ENCODE results near the gene PARL. TPM values are rescaled to one million over a fixed set of nuclear protein-coding genes. Genes with fewer than 3 reads are reported as not detected.

Gene PARL
- polyA plus RNA-seq, 2 of the 4 experiments (the other 2 are of a cell fraction): 45.9 to 71.6 TPM

- peaks cover 20% of the 10 kb centered on the region for H3K4me1 ChIP-seq
- ATAC-seq (no peak), FAIRE-seq (no peak), DNase-seq (ENCODE audit: low read depth in 1 of 2, low spot score in 1 of 2) (no peak)
- H3K4me2 ChIP-seq: no peak overlapping the region
- H3K9me3 ChIP-seq: no peaks in the 10 kb centered on the region
- H3K4me3 ChIP-seq: no peak overlapping the region
- CTCF ChIA-PET: interaction anchor here (0.8 kb wide), 1 partner anchor 42 kb away, joined by 4 read pairs; the partner anchor contains the start of gene PARL
- WGBS (ENCODE audit: missing lambda C conversion rate): 95% methylated on average over 3 of the region's 3 CpGs
- no peak overlapping the region for H3K27ac ChIP-seq
- TF ChIP-seq HDAC2 (IDR thresholded peaks at IDR 0.05): no peak
- TF ChIP-seq HMGXB4 (CRISPR knock-in tag; IDR thresholded peaks at IDR 0.05; ENCODE audit: borderline replicate concordance): no peak
- TF ChIP-seq NPAS2 (CRISPR knock-in tag; IDR thresholded peaks at IDR 0.05; ENCODE audit: borderline replicate concordance): no peak
- no peak for TF ChIP-seq FOSB (CRISPR knock-in tag; IDR thresholded peaks at IDR 0.05)
- TF ChIP-seq POLR2AphosphoS2 (conservative IDR thresholded peaks at IDR 0.05; ENCODE audit: low read length): no peak
- no peak for TF ChIP-seq ELK1 (IDR thresholded peaks at IDR 0.05; ENCODE audit: low read depth, low read length)
- TF ChIP-seq HES2 (IDR thresholded peaks at IDR 0.05): no peak
- TF ChIP-seq RARB (CRISPR knock-in tag; IDR thresholded peaks at IDR 0.05): no peak
- TF ChIP-seq USF2 (IDR thresholded peaks at IDR 0.05): no peak
- no peak for TF ChIP-seq HEYL (CRISPR knock-in tag; IDR thresholded peaks at IDR 0.05)
- TF ChIP-seq KDM5A (IDR thresholded peaks at IDR 0.05): no peak
- TF ChIP-seq FOXS1 (CRISPR knock-in tag; IDR thresholded peaks at IDR 0.05): no peak
- no peak for TF ChIP-seq RCOR1 (IDR thresholded peaks at IDR 0.05; ENCODE audit: low read depth, low read length)
- no peak for TF ChIP-seq TFCP2L1 (CRISPR knock-in tag; IDR thresholded peaks at IDR 0.05)
- TF ChIP-seq HOXA7 (CRISPR knock-in tag; IDR thresholded peaks at IDR 0.05): no peak
- no peak for TF ChIP-seq CHD4 (IDR thresholded peaks at IDR 0.05; ENCODE audit: borderline replicate concordance)
- POLR2A ChIA-PET: no interaction called here
Measured at GRCh38 chr3:183927059-183927458, 42.4 kb upstream of the PARL start.

- CTCF ChIA-PET: interaction anchor here (1.0 kb wide), 1 partner anchor 21 kb away, joined by 3 read pairs; no protein-coding TSS in a partner anchor
- TF ChIP-seq ZSCAN20 (CRISPR knock-in tag; IDR thresholded peaks at IDR 0.05) (no peak), EHF (CRISPR knock-in tag; IDR thresholded peaks at IDR 0.05) (no peak), ZFP36 (IDR thresholded peaks at IDR 0.05; ENCODE audit: borderline replicate concordance, partially characterized antibody) (no peak), MAZ (IDR thresholded peaks at IDR 0.05; ENCODE audit: borderline replicate concordance, low read depth, low read length) (no peak), NFE2L2 (conservative IDR thresholded peaks at IDR 0.05; ENCODE audit: low read length) (no peak), FOSL2 (IDR thresholded peaks at IDR 0.05) (0 out of 2 replicates have a peak, but pooled peaks have one; percentile 37), FOSL2 (CRISPR knock-in tag; IDR thresholded peaks at IDR 0.05) (peak; percentile 78), MYC (IDR thresholded peaks at IDR 0.05; ENCODE audit: borderline replicate concordance, low read length) (no peak), JUN (IDR thresholded peaks at IDR 0.05) (no peak), ZNF302 (CRISPR knock-in tag; IDR thresholded peaks at IDR 0.05) (no peak), CBX8 (IDR thresholded peaks at IDR 0.05) (no peak), EP300 (IDR thresholded peaks at IDR 0.05) (no peak), REST (IDR thresholded peaks at IDR 0.05) (no peak), NR3C1 (IDR thresholded peaks at IDR 0.05) (no peak), EHMT2 (IDR thresholded peaks at IDR 0.05; ENCODE audit: low read depth) (no peak), BCL3 (IDR thresholded peaks at IDR 0.05) (no peak)
Measured at GRCh38 chr3:183924956-183925355, 40.3 kb upstream of the PARL start.

More at GRCh38 chr3:183924956-183925355, 40.3 kb upstream of the PARL start:
- Histone ChIP-seq H3K4me1 (peaks cover 20% of the 10 kb centered on the region), H3K4me3 (no peak overlapping the region), H3K4me2 (peak overlapping the region; percentile 59), H3K9me3 (no peaks in the 10 kb centered on the region), H3K27ac (peak overlapping the region; percentile 68 to 73; a peak in 5 of 6 replicates)
- POLR2A ChIA-PET: no interaction called here
- DNase-seq (ENCODE audit: low read depth in 1 of 2, low spot score in 1 of 2): peak; percentile 15 to 59
- FAIRE-seq: no peak
- 14% methylated on average over 7 of the region's 7 CpGs for WGBS (ENCODE audit: missing lambda C conversion rate)
- ATAC-seq: peak; percentile 97 to 98

Measured in A549 (cell line).